ENCODE measurements around the gene FSIP1. TPM values are rescaled to one million over a fixed set of nuclear protein-coding genes. Genes with fewer than 3 reads are reported as not detected.

Gene FSIP1
- polyA plus RNA-seq, 4 donors = 1.8 to 2.8 (median 2.0) TPM

- no peak for DNase-seq (ENCODE audit: low read depth in 4 of 4, low spot score in 3 of 4)
Measured at GRCh38 chr15:39767921-39768320, 14.7 kb downstream of the FSIP1 start.

GRCh38 chr15:39761006-39761405 lies 21.6 kb downstream of the FSIP1 start:
- DNase-seq (ENCODE audit: low read depth in 4 of 4, low spot score in 3 of 4) = no peak

GRCh38 chr15:39756806-39757522 lies 25.7 kb downstream of the FSIP1 start:
- DNase-seq (ENCODE audit: low read depth in 4 of 4, low spot score in 3 of 4) = peak; percentile 41 to 72 (median 50)

GRCh38 chr15:39752991-39753390 lies 29.6 kb downstream of the FSIP1 start:
- no peak for DNase-seq (ENCODE audit: low read depth in 4 of 4, low spot score in 3 of 4)

- no peak for DNase-seq (ENCODE audit: low read depth in 4 of 4, low spot score in 3 of 4)
Measured at GRCh38 chr15:39752246-39752645, 30.4 kb downstream of the FSIP1 start.

- no peak for DNase-seq (ENCODE audit: low read depth in 4 of 4, low spot score in 3 of 4)
Measured at GRCh38 chr15:39748276-39748675, 34.4 kb downstream of the FSIP1 start.

GRCh38 chr15:39747326-39747725 lies 35.3 kb downstream of the FSIP1 start:
- DNase-seq (ENCODE audit: low read depth in 4 of 4, low spot score in 3 of 4) = no peak

GRCh38 chr15:39746714-39747276 lies 35.8 kb downstream of the FSIP1 start:
- no peak for DNase-seq (ENCODE audit: low read depth in 4 of 4, low spot score in 3 of 4)

- DNase-seq (ENCODE audit: low read depth in 4 of 4, low spot score in 3 of 4) = no peak
Measured at GRCh38 chr15:39746176-39746575, 36.5 kb downstream of the FSIP1 start.

GRCh38 chr15:39745415-39745814 lies 37.2 kb downstream of the FSIP1 start:
- DNase-seq (ENCODE audit: low read depth in 4 of 4, low spot score in 3 of 4) = no peak

- no peak for DNase-seq (ENCODE audit: low read depth in 4 of 4, low spot score in 3 of 4)
Measured at GRCh38 chr15:39744334-39745103, 38.1 kb downstream of the FSIP1 start.

GRCh38 chr15:39743611-39744010 lies 39.0 kb downstream of the FSIP1 start:
- DNase-seq (ENCODE audit: low read depth in 4 of 4, low spot score in 3 of 4) = no peak

- no peak for DNase-seq (ENCODE audit: low read depth in 4 of 4, low spot score in 3 of 4)
Measured at GRCh38 chr15:39741258-39741657, 41.4 kb downstream of the FSIP1 start.

GRCh38 chr15:39738998-39739397 lies 43.6 kb downstream of the FSIP1 start:
- no peak for DNase-seq (ENCODE audit: low read depth in 4 of 4, low spot score in 3 of 4)

GRCh38 chr15:39737196-39737550 lies 45.5 kb downstream of the FSIP1 start:
- no peak for DNase-seq (ENCODE audit: low read depth in 4 of 4, low spot score in 3 of 4)

- DNase-seq (ENCODE audit: low read depth in 4 of 4, low spot score in 3 of 4) = no peak
Measured at GRCh38 chr15:39736412-39737195, 46.0 kb downstream of the FSIP1 start.

GRCh38 chr15:39735120-39735717 lies 47.4 kb downstream of the FSIP1 start:
- no peak for DNase-seq (ENCODE audit: low read depth in 4 of 4, low spot score in 3 of 4)

GRCh38 chr15:39731266-39731665 lies 51.4 kb downstream of the FSIP1 start:
- no peak for DNase-seq (ENCODE audit: low read depth in 4 of 4, low spot score in 3 of 4)

GRCh38 chr15:39730552-39730951 lies 52.1 kb downstream of the FSIP1 start:
- DNase-seq (ENCODE audit: low read depth in 4 of 4, low spot score in 3 of 4) = no peak

- DNase-seq (ENCODE audit: low read depth in 4 of 4, low spot score in 3 of 4) = no peak
Measured at GRCh38 chr15:39729500-39729899, 53.1 kb downstream of the FSIP1 start.

GRCh38 chr15:39728845-39729244 lies 53.8 kb downstream of the FSIP1 start:
- no peak for DNase-seq (ENCODE audit: low read depth in 4 of 4, low spot score in 3 of 4)

All from right renal pelvis (tissue), 4 donors.